Muscle layer of duodenum (tissue), 2 donors: ENCODE measurements around the gene ABTB2.

Source experiments
- H3K27ac ChIP-seq: one replicate; pipeline ENCODE4 v1.7.0; 2013; ENCODE audit warnings: mild to moderate bottlenecking, low read length
- H3K27me3 ChIP-seq: one replicate; pipeline ENCODE4 v1.7.0; 2013; ENCODE audit warnings: low read depth, mild to moderate bottlenecking, control low read depth, low read length
- H3K36me3 ChIP-seq, 2 donors: one replicate each; pipeline ENCODE4 v1.7.0; 2013; ENCODE audit warnings: low read length in 2 of 2, control low read depth in 1 of 2, mild to moderate bottlenecking in 1 of 2; ENCODE audit not compliant: insufficient read depth in 2 of 2, control insufficient read depth in 1 of 2
- H3K4me1 ChIP-seq, 2 donors: one replicate each; pipeline ENCODE4 v1.7.0; 2013; ENCODE audit warnings: low read length in 2 of 2, mild to moderate bottlenecking in 2 of 2, control low read depth in 1 of 2, moderate library complexity in 1 of 2; ENCODE audit not compliant: insufficient read depth in 2 of 2, control insufficient read depth in 1 of 2
- H3K4me3 ChIP-seq, 2 donors: one replicate each; pipeline ENCODE4 v1.7.0; 2013; ENCODE audit warnings: low read length in 2 of 2, low read depth in 1 of 2, mild to moderate bottlenecking in 1 of 2
- H3K9me3 ChIP-seq, 2 donors: one replicate each; pipeline ENCODE4 v1.7.0; 2013; ENCODE audit warnings: low read length in 2 of 2, control low read depth in 1 of 2, mild to moderate bottlenecking in 1 of 2; ENCODE audit not compliant: control insufficient read depth in 1 of 2
- donor health status: healthy.

ABTB2 gene

DNA sequence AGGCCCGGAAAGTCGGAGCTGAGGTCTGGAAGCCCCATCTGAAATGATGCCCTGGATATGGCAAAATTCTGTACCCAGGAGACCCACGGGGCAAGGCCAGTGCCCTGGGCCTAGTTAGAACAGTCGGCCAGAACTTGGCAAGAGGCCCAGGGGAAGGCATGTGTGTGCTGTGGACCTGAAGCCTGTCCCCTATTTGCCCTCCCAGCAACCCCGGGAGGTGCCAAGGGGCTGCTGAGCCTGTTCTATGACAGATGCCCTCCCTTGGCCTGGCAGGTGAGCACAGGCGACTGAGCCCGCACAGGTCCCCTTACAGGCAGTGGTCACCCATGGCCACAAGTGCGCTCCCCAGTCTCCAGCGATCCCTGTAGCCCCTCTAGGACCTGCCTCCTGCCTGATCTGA, 200.6 kb downstream of the ABTB2 start:
- Histone ChIP-seq H3K4me3 (no peak overlapping the region), H3K36me3 (peaks cover 14 to 31% of the 10 kb centered on the region in 2 donors), H3K27ac (no peak overlapping the region)

GRCh38 chr11:34155757-34156062, 202.1 kb downstream of the ABTB2 start:
- Histone ChIP-seq H3K27ac (no peak overlapping the region), H3K36me3 (peaks cover 14 to 27% of the 10 kb centered on the region in 2 donors), H3K4me3 (no peak overlapping the region), H3K4me1 (peaks cover 0 to 23% of the 10 kb centered on the region in 2 donors), H3K27me3 (no peaks in the 10 kb centered on the region), H3K9me3 (no peaks in the 10 kb centered on the region)

More for the DNA sequence above, 200.6 kb downstream of the ABTB2 start:
- H3K9me3 ChIP-seq: no peaks in the 10 kb centered on the region
- no peaks in the 10 kb centered on the region for H3K27me3 ChIP-seq
- H3K4me1 ChIP-seq: peaks cover 0 to 23% of the 10 kb centered on the region in 2 donors

DNA sequence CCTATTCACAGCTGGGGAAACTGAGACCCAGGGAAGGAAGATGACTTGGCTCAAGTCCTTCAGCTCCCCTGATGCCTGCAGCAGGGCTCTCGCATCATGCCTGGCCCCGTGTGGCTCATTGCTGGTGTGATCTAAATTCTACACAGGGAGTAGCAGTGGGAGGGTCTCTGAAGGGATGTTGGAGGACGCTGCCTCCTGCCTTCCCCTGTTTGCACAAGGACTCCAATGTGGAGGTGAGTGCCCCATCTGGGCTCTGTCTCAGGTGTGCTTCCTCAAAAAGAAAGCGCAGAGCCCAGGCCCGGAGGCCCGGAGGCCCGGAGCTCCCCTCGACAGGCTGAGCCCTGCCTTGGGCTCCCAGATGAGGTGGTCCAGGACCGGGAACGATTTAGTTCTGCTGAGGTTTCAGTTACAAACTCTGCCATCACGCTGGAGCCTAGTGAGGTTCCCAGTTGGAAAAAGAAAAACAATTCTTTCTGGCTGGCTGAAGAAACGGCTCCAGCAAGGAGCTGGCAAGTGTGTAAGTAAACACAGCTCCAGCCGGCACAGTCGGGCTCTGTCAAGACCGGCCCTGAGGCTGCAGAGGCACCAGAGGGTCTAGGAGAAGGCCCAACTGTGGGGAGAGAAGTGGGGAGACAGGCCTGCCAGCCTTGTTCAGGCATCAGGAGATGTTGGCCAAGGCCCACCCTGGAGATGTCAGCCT, 202.6 kb downstream of the ABTB2 start:
- Histone ChIP-seq H3K27me3 (no peaks in the 10 kb centered on the region), H3K27ac (no peak overlapping the region), H3K9me3 (no peaks in the 10 kb centered on the region), H3K4me3 (no peak overlapping the region), H3K36me3 (peaks cover 14 to 26% of the 10 kb centered on the region in 2 donors), H3K4me1 (peaks cover 0 to 23% of the 10 kb centered on the region in 2 donors)

- Histone ChIP-seq H3K9me3 (no peaks in the 10 kb centered on the region), H3K36me3 (peaks cover 14 to 24% of the 10 kb centered on the region in 2 donors), H3K27ac (no peak overlapping the region), H3K27me3 (no peaks in the 10 kb centered on the region), H3K4me1 (peaks cover 0 to 23% of the 10 kb centered on the region in 2 donors), H3K4me3 (no peak overlapping the region)
Measured at GRCh38 chr11:34154059-34154875, 203.5 kb downstream of the ABTB2 start.

DNA sequence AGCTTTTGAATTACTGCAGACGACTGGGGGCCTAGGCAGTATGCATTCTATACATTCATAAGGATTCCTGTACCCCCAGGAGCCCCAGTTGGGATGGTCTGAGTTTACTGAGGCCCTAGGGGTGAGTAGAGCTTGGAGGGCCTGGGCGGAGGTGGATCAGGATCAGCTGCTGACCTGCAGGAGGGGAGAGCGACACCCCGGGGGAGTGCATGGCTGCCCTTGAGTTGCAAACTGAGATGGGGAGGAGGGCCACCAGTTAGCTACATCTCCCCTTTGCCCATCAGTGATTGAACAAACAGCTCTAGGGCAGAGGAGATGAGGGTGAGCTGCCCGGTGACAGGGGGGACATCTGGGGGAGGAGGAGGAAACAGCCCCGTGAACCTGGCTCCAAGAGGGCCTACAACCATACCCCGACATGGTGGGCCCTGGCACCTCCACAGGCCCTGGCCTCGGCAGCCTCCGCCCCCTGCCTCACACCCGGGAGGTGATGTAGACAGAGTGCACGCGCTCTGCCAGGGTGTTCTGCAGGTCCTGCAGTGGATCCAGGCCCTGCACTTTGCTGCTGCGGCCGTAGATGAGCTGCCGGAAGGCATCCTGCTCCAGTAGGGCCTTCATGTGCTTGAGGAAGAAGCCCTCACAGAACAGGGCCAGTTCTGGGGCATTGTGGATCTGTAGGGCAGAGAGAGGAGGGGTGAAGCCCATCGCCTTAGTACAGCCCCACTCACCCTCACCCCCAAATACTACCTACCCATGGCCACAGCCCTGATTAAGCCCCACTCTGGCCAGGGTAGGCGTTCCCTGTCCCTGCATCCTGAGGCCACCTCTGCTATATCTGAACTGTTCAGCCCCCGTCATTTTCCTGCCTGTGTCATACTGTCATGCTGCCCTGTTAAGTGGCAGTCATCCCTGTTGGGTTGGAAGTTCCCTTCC, 205.6 kb downstream of the ABTB2 start:
- Histone ChIP-seq H3K36me3 (peaks cover 25 to 32% of the 10 kb centered on the region in 2 donors), H3K27ac (no peak overlapping the region), H3K4me1 (peaks cover 0 to 23% of the 10 kb centered on the region in 2 donors), H3K4me3 (no peak overlapping the region), H3K9me3 (no peaks in the 10 kb centered on the region), H3K27me3 (no peaks in the 10 kb centered on the region)

GRCh38 chr11:34151166-34151565, 206.6 kb downstream of the ABTB2 start:
- H3K27ac ChIP-seq: no peak overlapping the region
- H3K36me3 ChIP-seq: peaks cover 33 to 42% of the 10 kb centered on the region in 2 donors
- H3K4me1 ChIP-seq: peaks cover 0 to 21% of the 10 kb centered on the region in 2 donors
- H3K27me3 ChIP-seq: no peaks in the 10 kb centered on the region
- H3K4me3 ChIP-seq: no peak overlapping the region
- H3K9me3 ChIP-seq: no peaks in the 10 kb centered on the region

DNA sequence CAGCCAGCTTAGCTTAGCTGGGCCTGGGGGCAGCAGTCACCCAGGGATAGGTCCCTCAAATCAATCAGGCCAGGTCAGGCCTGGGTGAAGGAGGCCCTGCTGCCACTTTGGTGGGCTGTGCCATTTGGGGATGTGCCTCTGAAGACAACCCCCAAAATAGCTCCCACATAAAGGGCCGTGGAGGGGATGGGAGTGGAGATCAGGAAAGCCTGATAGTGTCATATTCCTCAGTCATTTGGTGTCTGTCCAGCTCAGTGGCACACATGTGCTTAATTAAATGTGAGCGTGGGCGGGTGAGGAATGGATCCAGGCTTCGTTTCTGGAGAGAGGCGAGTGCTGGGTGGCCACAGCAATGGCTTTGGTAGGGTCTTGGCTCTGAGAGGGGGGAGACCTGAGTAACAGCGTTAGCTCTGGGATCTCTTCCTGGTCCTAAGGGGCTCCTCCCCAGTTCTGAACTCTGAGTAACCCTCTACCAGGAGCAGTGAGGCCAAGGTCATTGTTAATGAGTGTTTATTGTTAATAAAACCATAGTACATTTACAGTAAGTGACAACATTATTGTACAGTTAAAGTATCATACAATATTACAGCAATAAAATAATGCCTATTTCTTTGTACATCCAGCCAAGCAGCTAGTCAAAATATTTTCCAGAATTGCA, 207.2 kb downstream of the ABTB2 start:
- Histone ChIP-seq H3K4me1 (peaks cover 0 to 16% of the 10 kb centered on the region in 2 donors), H3K27me3 (no peaks in the 10 kb centered on the region), H3K4me3 (no peak overlapping the region), H3K36me3 (peaks cover 39 to 47% of the 10 kb centered on the region in 2 donors), H3K27ac (no peak overlapping the region), H3K9me3 (no peaks in the 10 kb centered on the region)

- Histone ChIP-seq H3K27ac (no peak overlapping the region), H3K4me1 (peaks cover 0 to 7% of the 10 kb centered on the region in 2 donors), H3K36me3 (peaks cover 44 to 56% of the 10 kb centered on the region in 2 donors), H3K9me3 (no peaks in the 10 kb centered on the region), H3K27me3 (no peaks in the 10 kb centered on the region), H3K4me3 (no peak overlapping the region)
Measured at GRCh38 chr11:34149786-34150185, 208.0 kb downstream of the ABTB2 start.

DNA sequence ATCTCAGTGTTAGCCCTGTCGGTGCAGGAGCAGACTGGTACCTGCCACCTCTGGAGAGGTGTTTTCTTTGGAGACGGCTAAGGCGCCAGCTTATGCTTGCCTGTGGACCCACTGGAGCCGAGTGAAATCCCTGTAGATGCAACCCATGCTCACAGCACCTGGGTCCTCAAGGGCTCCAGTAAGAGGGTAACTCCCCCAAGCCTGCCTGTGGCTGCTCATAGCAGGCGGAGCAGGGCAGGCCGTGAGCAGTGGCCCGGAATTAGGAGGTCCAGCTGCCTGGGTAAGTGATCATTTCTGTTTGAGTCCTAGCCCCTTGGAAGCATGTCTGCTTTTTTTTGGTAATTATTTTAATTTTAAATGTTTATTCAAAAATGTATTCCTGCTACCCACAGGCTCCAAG, 208.5 kb downstream of the ABTB2 start:
- H3K27ac ChIP-seq: no peak overlapping the region
- peaks cover 0 to 2% of the 10 kb centered on the region in 2 donors for H3K4me1 ChIP-seq

GRCh38 chr11:34148504-34149165, 209.2 kb downstream of the ABTB2 start:
- no peaks in the 10 kb centered on the region for H3K27me3 ChIP-seq
- no peak overlapping the region for H3K27ac ChIP-seq
- H3K4me3 ChIP-seq: no peak overlapping the region
- no peaks in the 10 kb centered on the region for H3K4me1 ChIP-seq
- H3K36me3 ChIP-seq: peaks cover 54 to 65% of the 10 kb centered on the region in 2 donors
- no peaks in the 10 kb centered on the region for H3K9me3 ChIP-seq

More for the DNA sequence above, 208.5 kb downstream of the ABTB2 start:
- Histone ChIP-seq H3K27me3 (no peaks in the 10 kb centered on the region), H3K36me3 (peaks cover 50 to 61% of the 10 kb centered on the region in 2 donors), H3K4me3 (no peak overlapping the region), H3K9me3 (no peaks in the 10 kb centered on the region)
